HG03575 (cell line): ENCODE results near the gene CYP24A1.

ENCODE experiments used
- ATAC-seq: cut with Tn5 transposase; IDR thresholded peaks from one replicate; pipeline ENCODE4 v1.9.1; 2021; ENCODE audit not compliant: unreplicated experiment, insufficient number of reproducible peaks, low FRiP score; ENCODE audit errors: extremely low read depth

Gene CYP24A1

DNA sequence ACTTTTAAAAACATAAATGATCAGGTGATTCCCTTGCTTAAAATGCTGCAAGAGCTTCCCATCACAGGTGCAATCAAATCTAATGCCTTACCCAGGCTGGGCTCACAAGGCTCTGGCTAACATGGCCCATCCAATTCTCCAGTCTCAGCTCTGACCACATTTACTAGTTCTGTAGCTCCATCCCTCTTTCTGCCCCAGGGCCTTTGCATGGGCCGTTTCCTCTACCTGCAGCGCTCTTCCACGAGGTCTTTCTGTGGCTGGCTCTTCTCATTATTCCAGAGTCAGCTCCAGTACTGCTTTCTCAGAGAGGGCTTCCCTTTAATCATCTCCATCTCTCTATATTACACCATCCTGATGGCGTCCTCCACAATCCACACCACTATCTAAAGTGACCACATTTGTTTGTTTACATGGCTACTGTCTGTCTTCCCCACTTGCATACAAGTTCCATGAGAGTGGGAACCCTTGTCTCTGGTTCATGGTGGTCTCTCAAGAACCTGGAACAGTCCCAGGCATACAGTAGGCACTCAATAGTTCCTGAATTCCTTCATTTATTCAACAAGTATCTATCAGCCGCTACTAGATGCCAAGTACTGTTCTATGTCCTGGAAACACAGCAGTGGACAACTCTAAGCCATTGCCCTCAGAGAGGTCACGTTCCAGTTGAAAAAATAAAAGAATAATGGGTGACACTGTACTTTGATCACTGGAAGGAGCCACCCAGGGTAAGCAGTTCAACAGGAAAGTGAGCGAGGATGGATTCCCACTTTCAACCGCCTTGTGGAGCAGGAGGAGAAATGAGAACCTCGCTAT, 12.6 kb downstream of the CYP24A1 start:
- no peak for ATAC-seq

DNA sequence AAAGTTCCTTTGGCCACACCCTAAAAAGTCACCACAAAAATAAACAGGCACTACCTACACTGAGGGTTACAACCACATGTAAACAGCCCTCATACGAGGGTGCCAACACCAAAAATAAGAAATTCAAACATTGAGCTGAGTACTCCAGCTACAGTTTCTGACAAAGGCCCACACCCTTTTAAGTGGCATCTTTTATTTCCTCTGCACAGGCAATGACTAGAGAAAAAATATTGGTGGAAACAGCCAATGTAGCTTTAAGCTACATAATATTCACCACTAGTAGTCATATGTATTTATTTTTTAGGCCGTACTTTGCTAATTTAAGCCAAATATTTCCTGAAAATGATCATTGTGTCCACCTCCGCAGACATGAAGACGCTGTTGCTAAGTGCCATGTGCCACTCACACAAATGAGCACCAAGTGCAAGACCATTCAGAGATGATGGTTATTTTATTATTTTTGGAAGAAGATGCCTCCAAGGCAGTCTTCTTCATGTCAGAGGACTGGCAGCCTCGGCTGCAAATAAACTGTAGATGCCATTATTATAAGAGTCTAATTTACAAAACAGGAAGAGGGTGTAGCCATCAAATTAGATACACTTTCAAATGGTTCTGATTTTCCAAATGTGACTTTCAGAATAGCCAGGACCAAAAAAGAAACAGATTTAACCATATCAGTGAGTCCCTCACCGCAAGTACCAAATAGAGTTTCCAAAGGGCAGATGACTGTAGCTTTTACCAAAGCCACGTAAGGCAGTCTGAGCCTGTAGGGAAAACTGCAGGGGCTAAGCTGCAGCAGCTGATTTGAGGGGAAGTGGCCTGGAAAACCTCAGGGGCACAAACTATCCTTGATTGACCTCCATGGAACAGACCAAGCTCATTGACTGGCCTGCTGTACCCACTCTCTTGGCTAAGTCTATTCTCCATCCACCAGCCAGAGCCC, 13.4 kb downstream of the CYP24A1 start:
- ATAC-seq, result no peak

DNA sequence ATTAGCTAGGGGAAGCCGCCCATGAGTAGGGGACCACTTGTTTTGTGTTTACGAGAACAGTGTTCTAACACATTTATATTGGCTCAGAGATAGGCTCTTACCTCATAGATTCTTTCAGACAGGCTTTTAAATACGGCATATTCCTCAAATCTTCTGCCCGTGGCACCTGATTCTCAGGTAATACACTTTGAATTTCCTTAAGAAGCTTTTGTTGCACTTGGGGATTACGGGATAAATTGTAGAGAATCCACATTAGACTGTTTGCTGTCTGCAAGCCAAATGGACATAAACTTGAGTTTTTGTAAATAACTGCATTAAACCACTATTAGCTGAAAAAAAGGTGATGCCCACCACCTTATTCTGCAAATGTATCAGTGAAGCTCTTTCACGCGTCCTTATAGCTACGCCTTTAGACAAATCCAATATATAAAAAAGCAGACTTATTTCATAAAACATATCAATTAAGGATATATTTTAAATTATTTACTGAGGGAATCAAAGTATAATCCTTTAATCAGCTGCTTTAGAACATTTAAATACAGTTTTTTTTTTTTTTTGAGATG, 14.8 kb downstream of the CYP24A1 start:
- ATAC-seq, result no peak

DNA sequence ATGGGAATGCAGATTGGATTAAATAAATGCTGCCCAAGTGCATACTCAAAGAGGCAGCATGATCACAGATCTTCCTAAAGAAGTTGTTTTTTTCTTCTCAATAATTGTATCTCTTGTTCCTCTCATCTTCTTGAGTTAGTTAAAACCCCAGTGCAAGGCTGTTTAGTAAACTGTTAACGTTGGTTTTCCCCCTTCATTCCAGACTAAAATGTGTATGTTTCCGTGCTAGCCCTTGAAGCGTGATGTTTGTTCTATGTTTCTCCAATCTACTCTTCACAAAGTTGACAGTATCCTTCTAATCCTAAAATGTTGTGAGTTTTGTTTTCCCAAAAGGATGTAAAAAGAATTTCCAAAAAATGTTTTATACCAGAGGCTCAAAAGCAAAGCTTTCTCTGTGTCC, 15.6 kb downstream of the CYP24A1 start:
- no peak for ATAC-seq

DNA sequence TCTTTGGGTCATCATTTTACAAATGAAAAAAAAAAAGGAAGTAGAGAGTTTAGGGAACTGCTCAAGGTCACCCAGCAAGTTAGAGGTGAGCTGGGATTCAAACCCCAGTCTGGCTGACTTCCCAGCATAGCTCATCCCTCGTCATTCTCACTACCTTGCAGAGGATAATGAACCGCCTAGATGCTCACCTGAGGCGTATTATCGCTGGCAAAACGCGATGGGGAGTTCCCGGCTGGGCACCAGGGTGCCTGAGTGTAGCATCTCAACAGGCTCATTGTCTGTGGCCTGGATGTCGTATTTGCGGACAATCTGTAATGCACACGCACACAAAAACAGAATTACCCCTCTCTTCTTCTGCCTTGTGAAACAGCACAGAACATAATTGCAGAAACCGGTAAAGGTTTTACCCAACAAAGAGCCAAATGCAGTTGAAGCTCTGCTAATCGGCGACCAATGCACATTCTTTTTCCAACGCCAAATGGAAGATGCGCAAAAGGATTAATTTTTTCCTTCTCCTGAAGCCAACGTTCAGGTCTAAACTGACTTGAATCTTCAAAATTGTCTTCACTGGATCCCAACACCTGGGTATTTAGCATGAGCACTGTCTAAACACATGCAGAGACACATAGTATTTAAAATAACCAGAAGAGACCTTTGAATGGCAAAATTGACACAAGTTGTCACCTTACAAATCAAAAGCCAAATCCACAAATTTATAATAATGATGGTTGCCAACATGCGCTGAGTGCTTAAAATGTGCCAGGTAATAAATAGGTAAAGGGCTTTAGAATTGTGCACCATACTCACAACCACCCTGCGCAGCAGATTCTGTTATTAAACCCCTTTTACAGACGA, 16.6 kb downstream of the CYP24A1 start:
- ATAC-seq, result no peak

DNA sequence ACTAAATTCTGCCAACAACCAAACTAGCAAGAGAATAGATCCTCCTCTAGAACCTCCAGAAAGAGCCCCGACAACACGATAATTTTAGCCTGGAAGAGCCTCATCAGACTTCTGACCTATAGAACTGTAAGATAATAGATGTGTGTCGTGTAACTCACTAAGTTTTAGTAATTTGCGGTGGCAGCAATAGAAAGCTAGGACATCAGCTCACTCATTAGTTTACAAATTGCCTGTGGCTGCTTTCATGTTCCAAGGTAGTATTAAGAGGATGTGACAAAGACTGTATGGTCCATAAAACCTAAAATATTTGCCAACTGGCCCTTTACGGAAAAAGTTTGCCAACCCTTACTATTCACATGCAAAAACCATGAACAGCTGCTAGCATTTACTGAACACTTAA, 17.3 kb downstream of the CYP24A1 start:
- ATAC-seq, result no peak

DNA sequence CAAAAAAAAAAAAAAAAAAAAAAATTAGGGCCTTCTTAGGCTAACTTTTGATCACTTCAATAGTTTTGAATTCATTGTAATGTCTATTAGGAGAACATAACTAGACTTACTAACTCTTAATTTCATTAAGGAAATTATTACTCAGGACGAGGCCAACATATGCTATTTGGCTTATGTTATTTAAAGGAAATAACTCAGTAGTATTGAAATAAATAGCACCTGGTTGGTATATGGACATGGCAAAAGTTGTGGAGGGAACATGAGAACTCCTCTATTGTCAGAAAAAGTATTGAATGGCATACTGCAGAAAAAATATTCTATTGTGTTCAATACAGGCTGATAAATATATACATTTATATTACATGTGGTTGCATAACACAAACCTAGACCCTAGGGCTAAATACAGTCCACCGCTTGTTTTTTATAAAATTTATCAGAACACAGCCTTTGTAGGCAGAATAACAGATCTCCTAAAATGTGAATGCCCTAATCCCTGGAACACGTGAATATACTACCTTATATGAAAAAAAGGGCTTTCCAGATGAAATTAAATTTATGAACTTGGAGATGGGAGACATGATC, 18.0 kb downstream of the CYP24A1 start:
- ATAC-seq, result no peak

DNA sequence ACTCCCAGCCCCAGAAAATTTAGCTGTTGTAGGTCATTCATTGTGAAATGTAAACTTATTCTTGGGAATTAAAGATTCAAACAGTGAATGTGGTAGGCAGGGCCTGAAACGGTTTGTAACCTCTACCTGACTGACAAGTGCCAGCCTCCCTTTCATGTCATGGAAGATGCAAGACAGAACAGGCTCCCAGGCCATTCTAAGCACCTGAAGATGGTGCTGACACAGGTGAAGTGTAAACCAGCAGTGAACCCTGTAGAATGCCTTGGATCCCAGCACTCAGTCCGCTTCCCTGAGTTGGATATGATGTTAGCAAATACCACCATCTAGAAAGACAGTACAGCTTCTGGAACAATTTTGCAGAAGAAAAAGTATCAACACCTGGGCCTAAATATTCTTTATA, 19.3 kb downstream of the CYP24A1 start:
- ATAC-seq, result no peak

DNA sequence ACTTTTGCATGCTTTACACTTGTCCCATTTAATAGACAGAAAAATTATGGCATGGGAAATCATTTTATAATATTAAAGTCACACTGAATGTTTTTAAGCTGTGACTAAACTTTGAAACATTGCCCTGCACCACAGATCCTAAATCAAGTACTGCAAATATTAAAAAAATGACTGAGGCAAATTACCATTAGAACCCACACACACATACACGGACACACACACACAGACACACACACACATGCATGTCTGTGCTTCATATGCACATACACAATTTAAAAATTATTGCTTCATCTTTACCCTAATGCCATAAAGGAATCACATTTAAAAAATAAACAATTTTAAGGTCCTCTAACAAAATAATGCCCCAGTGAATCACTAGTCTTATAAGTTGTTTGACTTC, 19.9 kb downstream of the CYP24A1 start:
- no peak for ATAC-seq

DNA sequence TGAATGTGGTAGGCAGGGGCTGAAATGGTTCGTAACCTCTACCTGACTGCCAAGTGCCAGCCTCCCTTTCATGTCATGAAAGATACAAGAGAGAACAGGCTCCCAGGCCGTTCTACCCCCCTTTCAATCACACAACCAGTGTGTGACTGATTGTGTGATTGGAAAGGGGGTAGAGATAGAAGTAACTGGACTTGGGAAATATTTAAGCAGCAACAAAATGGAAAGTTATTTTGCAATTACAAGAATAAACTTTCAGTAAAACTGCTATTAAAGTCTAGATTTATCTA, 20.8 kb downstream of the CYP24A1 start:
- no peak for ATAC-seq

DNA sequence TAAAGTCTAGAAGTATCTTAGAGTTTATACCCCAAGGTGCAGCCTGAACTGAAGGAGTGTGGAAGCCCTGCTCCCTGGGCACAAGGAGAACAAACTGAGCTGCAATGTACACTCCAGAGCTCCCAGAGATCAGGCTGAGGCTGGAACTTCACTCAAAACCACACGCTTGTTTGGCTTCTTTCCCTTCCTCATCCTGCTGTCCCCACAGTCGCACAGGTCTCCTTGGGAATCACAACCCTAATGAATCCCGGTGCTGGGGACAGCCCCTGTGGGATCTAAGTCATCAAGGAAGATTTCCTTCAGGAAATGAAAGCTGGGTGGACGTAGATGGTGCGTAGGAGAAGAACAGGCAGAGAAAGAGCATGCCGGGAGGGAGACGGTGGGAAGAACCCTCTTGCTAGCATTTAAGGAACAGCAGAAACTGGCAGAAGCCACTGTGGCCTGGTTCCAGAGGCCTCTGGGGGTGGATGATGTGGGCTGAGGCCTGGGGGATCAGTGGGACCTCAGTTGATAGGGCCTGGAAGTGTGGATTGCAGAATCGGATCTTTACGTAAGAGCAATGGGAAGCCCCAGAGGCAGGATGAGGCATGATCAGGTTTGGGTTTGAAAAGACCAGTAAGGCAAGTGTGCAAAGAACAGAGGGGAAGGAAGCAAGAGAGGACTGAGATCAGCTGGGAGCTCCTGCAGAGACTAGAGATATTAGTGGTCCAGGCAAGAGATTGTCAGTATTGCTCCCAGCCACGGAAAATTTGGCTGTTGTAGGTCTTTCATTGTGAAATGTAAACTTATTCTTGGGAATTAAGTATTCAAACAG, 21.4 kb downstream of the CYP24A1 start:
- ATAC-seq, result no peak

DNA sequence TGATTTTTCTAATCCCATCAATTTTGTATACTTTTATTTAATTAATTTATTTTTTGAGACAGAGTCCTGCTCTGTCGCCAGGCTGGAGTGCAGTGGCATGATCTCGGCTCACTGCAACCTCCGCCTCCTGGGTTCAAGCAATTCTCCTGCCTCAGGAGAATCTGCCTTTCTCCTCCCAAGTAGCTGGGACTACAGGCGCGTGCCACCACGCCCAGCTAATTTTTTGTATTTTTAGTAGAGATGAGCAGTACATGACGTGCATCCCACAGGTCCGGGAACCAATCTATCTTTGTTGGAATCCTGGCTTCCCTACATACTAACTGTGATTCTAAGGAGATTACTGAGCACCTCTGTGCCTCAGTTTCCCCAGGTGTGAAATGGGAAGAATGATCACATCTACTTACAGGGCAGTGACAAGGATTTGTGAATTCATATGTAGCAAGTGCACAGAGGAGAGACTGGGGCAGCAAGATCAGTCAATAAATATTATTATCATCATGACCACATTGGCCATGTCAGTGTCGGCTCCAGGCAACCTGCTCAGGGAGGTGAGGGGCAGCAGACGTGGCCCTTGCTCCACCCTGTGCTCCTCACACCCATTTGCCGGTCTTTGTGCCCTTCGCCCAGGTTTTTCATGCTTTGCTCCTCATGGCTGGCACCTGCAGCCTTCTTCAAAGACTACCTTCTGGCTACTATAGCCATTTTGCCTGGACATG, 22.1 kb downstream of the CYP24A1 start:
- ATAC-seq, result no peak

DNA sequence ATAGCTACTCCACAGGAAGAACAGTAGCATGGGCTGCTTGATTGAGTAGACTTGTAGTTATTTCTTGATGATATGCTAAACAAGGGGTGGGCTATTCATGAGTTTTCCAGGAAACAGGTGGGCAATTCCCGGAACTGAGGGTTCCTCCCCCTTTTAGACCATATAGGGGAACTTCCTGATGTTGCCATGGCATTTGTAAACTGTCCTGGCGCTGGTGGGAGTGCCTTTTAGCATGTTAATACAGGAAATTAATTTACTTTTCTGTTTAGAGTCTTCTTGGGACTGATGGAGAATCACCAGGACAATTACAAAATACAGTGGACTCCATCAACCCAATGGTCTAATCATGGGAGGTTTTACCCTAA, 22.7 kb downstream of the CYP24A1 start:
- ATAC-seq, result no peak

DNA sequence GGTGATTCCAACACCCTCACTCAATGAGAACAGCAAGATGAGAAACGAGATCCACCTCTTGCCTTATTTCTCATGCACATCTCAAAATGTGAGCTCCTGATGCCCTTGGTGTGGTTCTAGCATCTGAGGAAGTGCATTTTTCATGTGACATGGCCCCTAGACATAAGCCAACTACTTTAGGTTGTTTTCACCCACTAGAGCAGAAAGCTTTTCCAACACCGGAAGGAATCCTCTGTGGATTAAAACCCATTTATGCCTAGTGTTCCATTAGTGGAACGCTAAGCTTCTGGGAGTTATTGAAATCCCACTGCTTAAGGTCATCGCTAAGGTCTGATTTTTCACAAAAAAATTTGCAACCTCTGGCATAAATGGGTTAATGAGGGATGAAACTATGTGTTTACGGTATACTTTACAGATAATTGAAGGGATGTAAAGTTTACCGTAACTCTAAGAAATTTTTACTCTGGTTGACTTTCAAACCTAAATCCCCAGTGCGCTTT, 24.0 kb downstream of the CYP24A1 start:
- ATAC-seq, result no peak

DNA sequence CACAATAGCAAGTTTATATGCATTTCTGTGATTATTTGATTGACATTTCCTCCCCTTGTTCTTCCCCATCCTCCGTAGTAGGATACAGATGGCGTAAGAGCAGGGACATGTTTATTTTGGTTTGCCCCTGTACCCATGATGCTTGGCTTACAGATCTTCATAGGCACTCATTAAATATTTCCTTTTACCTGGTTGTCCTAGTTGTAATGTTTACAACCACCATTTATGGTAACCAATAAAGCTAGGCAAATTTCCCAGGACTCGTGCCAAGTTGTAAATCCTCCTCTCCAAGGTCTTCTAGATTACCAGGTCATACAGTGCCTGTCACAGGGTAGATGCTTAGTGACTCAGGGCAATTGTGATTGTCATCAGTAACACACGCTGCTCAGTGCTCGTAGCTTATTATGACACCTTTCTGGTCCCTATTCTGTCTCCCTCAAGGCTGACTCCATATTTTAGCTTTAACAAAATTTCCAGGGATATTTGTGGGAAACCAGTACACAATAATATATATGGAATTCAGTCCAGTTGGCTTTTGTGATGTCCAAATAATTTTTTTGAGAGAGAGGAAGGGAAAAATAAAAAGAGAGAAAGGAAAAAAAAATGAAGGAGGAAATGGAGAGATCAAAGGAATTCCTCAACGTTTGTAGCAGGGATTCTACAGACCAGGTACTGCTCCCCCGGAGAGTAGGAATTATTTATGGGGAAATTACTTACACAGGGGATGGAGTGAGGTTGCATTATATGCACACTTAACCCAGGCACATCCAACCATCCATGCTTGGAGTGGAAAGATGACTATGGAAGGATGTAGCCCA, 24.6 kb downstream of the CYP24A1 start:
- no peak for ATAC-seq

DNA sequence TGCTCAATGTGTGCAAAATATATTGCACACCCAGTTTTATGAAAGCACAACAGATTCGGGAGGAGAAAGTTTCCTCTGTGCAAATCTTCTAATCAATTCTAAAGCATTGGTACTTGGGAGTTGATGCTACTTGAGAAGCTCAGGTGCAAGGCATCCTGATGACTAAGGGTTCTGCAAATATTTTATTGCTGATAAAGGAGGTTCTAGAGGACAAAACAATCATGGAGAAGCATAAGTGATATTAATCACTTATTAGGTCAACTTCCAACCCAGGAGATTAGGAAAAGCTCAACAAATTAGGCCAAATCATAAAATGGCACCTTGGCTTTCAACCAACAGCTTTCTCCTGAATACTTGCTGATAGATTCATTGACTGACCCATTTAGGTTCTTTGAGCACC, 27.1 kb downstream of the CYP24A1 start:
- ATAC-seq, result no peak
